ENCODE data around the gene TEX26.
"Not testable (repeated sequence)": the region's sequence is repeated elsewhere in the genome, so short reads cannot be mapped to it uniquely, and the experiment has no call there.

Gene TEX26

GRCh38 chr13:30918662-30919405 lies 13.6 kb upstream of the TEX26 start:
- DNase-seq (ENCODE audit: low read depth) = no peak

DNA sequence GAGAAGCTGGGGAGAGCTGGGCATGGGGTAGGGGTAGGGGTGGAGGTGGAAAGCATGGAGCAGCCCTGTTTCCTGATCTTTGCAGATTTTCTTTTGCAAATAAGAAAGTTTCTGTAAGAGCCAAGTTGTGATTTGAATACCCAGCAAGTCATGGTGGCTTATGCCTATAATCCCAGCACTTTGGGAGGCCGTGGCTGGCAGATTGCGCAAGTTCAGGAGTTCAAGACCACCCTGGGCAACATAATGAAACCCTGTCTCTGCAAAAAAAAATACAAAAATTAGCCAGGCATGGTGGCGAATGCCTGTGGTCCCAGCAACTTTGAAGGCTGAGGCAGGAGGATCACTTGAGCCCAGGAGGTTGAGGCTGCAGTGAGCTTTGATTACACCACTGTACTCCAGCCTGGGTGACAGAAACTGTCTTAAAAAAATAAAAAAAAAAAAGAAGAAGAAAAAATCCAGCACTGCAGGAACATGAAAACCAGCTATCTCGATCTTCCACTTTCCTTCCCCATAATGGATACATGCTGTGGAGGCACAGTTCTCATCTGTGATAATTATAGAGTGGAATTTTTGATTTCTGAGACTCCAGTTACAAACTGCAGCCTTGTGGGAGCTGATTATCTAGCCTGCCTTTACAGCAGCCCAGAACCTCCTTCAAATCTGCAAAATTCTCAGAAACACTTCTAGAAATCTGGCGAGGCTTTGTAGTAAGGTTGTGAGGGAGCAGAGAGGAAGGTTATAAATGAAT lies 12.1 kb upstream of the TEX26 start:
- no peak for DNase-seq (ENCODE audit: low read depth)

- no peak for DNase-seq (ENCODE audit: low read depth)
Observed at GRCh38 chr13:30923418-30923817, 9.0 kb upstream of the TEX26 start.

- no peak for DNase-seq (ENCODE audit: low read depth)
Observed at GRCh38 chr13:30924721-30925120, 7.7 kb upstream of the TEX26 start.

GRCh38 chr13:30925429-30925828 lies 7.0 kb upstream of the TEX26 start:
- no peak for DNase-seq (ENCODE audit: low read depth)

GRCh38 chr13:30926781-30927180 lies 5.7 kb upstream of the TEX26 start:
- no peak for DNase-seq (ENCODE audit: low read depth)

GRCh38 chr13:30927188-30927587 lies 5.3 kb upstream of the TEX26 start:
- not testable (repeated sequence) for DNase-seq (ENCODE audit: low read depth)

DNA sequence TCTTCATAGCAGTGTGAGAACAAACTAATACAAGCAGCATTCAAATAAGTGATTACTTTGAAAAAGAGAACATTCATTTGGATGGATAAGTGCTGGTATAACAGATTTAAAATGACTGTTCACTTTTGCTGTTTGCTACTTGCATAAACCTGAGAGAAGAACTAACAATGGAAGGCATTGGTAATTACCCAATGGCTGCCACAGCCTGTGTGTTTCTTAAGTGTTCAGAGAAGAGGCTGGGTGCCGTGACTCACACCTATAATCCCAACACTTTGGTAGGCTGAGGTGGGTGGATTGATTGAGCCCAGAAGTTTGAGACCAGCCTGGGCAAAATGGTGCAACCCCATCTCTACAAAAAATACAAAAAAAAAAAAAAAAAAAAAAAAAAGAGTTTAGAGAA lies 4.9 kb upstream of the TEX26 start:
- no peak for DNase-seq (ENCODE audit: low read depth)

DNA sequence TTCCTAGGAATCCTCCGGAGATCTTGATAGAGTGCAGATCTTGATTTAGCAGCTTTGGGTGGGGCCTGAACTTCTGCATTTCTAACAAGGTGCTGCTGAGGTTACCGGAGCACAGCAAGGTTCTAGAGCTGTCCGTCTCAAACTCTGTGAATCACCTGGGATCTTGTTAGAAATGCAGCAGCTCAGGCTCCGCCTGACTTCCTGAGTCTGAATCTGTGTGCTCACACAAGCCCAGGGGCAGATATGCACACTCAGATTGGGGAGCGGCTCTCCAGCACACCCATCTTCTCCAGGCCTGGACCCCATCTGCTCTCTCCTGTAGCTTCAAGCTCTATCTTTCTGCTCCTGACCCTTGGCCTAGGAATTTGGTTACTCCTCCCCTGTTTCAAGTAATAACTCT lies 3.5 kb upstream of the TEX26 start:
- DNase-seq (ENCODE audit: low read depth) = no peak

DNA sequence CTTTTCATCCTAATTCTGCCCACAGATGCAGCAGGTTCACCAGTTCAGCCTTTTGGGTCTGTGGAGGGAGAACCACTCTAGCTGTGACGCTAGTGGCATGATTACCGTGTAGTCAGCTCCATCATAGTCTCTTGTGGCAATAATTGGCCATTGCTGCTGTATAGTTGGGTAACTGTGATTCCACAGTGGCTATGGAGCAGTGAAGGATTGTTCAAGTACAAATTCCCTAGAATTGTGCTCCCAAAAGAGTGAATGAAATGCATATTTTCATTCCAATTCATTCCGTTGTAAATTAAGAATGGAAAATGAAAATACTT lies 856 bp downstream of the TEX26 start:
- no peak for DNase-seq (ENCODE audit: low read depth)

- DNase-seq (ENCODE audit: low read depth) = no peak
Observed at GRCh38 chr13:30934381-30934780, 1.9 kb downstream of the TEX26 start.

DNA sequence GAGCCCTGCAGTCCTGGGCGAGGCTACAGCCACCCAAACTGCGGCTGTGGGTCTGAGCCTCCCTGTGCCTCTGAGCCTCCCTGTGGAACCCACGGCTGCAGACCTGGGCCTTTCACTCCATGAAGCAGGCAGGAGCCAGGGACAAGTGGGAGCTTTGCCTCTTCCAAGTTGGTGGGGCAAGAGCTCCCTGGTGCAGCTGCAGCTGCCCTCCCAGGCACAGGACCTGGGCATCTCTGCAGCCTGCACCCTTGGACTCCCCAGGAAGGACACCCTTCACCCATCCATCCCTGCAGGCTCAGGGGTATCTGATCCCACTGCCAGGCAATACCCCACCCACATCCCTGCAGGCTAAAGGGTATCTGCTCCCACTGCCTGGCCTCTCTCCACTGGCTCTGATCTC lies 2.3 kb downstream of the TEX26 start:
- no peak for DNase-seq (ENCODE audit: low read depth)

GRCh38 chr13:30936971-30937370 lies 4.5 kb downstream of the TEX26 start:
- no peak for DNase-seq (ENCODE audit: low read depth)

DNA sequence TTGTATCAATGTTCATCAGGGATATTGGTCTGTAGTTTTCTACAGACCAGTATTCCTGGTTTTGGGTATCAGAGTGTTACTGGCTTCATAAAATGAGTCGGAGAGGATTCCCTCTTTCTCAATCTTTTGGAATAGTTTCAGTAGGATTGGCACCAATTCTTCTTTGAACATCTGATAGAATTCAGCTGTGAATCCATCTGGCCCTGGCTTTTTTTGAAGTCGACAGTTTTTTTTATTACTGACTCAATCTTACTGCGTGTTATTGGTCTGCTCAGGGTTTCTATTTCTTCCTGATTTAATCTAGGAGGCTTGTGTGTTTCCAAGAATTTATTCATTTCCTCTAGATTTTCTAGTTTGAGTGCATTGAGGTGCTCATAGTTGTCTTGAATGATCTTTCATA lies 11.4 kb downstream of the TEX26 start:
- no peak for DNase-seq (ENCODE audit: low read depth)

DNA sequence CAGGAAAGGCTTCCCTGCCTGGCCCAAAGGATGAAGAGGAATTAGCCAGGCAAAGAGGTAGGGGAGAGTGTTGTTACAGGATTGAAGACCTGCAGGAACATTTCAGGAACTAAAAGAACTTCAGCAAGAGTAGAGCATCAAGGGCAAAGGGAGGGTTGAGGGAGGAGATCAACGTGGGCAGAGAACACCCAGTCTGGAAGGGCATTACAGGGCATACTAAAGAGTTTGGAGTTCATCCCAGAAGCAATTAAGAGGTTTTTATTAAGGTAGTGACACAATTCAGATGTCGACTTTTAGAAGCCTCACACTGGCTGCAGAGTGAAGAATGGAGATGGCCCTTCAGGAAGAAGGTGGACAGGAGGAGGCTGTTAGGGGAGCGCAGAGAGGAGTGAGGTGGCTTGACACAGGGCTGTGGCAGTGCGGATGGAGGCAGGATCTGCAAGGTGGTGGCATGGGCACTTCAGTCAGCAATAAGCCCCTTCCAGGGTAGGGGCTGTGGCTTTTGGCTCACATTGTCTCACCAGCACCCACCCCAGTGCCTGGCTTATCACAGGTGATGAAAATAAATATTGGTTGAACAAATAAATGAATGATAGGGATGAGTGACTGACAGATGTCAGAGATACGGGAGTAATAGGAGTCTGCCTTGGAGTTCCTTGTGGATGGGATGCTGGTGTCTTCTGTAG lies 24.9 kb downstream of the TEX26 start:
- no peak for DNase-seq (ENCODE audit: low read depth)

GRCh38 chr13:30959678-30960077 lies 27.2 kb downstream of the TEX26 start:
- DNase-seq (ENCODE audit: low read depth) = no peak

- no peak for DNase-seq (ENCODE audit: low read depth)
Observed at GRCh38 chr13:30963791-30964190, 31.3 kb downstream of the TEX26 start.

- DNase-seq (ENCODE audit: low read depth) = no peak
Observed at GRCh38 chr13:30965380-30965779, 32.9 kb downstream of the TEX26 start.

DNA sequence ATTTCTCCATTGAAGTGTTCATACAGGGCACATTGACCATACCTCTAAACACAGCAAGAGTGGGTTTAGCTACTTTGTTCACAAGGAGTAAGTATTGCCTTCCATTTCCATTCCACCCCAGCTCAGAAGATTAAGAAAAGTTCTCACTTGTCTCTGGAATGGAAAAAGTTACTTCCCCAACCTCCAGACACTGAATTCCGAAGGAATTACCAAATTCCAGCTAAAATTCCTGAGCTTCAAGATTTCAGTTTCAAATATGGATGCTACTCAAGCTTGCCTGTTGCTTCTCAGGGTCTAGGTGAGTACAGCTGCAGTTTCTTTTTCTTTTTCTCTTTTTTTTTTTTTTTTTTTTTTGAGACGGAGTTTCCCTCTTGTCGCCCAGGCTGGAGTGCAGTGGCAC lies 33.6 kb downstream of the TEX26 start:
- DNase-seq (ENCODE audit: low read depth) = no peak

DNA sequence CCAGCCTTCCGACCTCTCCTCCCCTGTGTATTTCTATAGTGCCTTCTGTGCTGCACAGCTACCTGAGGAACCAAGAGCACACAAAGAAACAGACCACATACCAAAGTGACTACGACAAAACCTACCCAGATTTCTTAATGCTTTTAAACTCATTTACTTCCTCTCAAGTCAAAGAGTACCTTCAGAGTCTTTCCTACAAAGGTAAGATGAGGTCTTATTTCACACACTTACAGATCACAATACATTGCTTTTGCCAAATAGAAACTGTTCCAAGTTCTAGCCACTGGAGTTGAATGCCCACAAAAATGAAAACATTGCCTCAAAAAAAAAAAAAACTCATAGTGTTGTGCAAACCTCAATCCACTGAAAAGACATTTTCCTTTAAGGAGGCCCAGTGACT lies 36.4 kb downstream of the TEX26 start:
- DNase-seq (ENCODE audit: low read depth) = no peak

- no peak for DNase-seq (ENCODE audit: low read depth)
Observed at GRCh38 chr13:30971575-30971974, 39.1 kb downstream of the TEX26 start.

GRCh38 chr13:30972888-30973377 lies 40.5 kb downstream of the TEX26 start:
- DNase-seq (ENCODE audit: low read depth) = no peak

- no peak for DNase-seq (ENCODE audit: low read depth)
Observed at GRCh38 chr13:30974350-30974749, 41.9 kb downstream of the TEX26 start.
